CD4-positive, CD25-positive, alpha-beta regulatory T cell (primary cell): ENCODE results near the gene MICALL2. TPM values are rescaled to one million over a fixed set of nuclear protein-coding genes. Genes with fewer than 3 reads are reported as not detected.

Source experiments
- ATAC-seq, 2 donors: fragments of 150-1000 bp; cut with Tn5 transposase; one replicate each; pipeline ENCODE4 v1.10.0; 2021; ENCODE audit warnings: low read depth in 2 of 2, moderate number of reproducible peaks in 2 of 2, moderate library complexity in 1 of 2
- DNase-seq, 3 donors: peaks; one replicate each; pipeline versions ENCODE4 v3.0.0 to v3.0.0-alpha.2; 2012 to 2022; ENCODE audit warnings: mixed read lengths in 1 of 3
- H3K27ac ChIP-seq: one replicate; pipeline ENCODE4 v1.7.0; 2013; ENCODE audit warnings: mild to moderate bottlenecking, low read length; ENCODE audit not compliant: insufficient read depth, poor library complexity, severe bottlenecking
- H3K27me3 ChIP-seq: one replicate; pipeline ENCODE4 v1.7.0; 2013; ENCODE audit warnings: low read length; ENCODE audit not compliant: control insufficient read depth, insufficient read depth
- H3K36me3 ChIP-seq: one replicate; pipeline ENCODE4 v1.7.0; 2013; ENCODE audit warnings: mild to moderate bottlenecking, low read length, moderate library complexity; ENCODE audit not compliant: control insufficient read depth, insufficient read depth
- H3K4me1 ChIP-seq: 2 replicates; pipeline ENCODE4 v1.7.0; 2013; ENCODE audit warnings: mild to moderate bottlenecking, low read length; ENCODE audit not compliant: insufficient read depth, control insufficient read depth, poor library complexity, severe bottlenecking
- H3K4me3 ChIP-seq: one replicate; pipeline ENCODE4 v1.7.0; 2013; ENCODE audit warnings: low read depth, mild to moderate bottlenecking, low read length, moderate library complexity
- H3K9me3 ChIP-seq, 2 experiments: 1 replicate in 1 of 2; 2 replicates in 1 of 2; pipeline ENCODE4 v1.7.0; 2013; ENCODE audit warnings: low read length in 2 of 2, mild to moderate bottlenecking in 1 of 2, moderate library complexity in 1 of 2; ENCODE audit not compliant: control insufficient read depth in 2 of 2
- H3K27ac Mint-ChIP-seq, 3 donors: one replicate each; pipeline ENCODE4 v1.8.0; 2020 to 2022; ENCODE audit warnings: mild to moderate bottlenecking in 3 of 3, mixed read lengths in 3 of 3, moderate library complexity in 2 of 3
- H3K27me3 Mint-ChIP-seq: one replicate; pipeline ENCODE4 v1.8.0; 2022; ENCODE audit warnings: mild to moderate bottlenecking, mixed read lengths
- H3K36me3 Mint-ChIP-seq: one replicate; pipeline ENCODE4 v1.8.0; 2020; ENCODE audit warnings: mixed read lengths
- H3K4me1 Mint-ChIP-seq, 4 donors: one replicate each; pipeline ENCODE4 v1.8.0; 2020 to 2022; ENCODE audit warnings: mixed read lengths in 4 of 4, mild to moderate bottlenecking in 1 of 4
- H3K4me3 Mint-ChIP-seq, 4 donors: one replicate each; pipeline ENCODE4 v1.8.0; 2020 to 2022; ENCODE audit warnings: mild to moderate bottlenecking in 4 of 4, mixed read lengths in 4 of 4, moderate library complexity in 3 of 4
- H3K9me3 Mint-ChIP-seq, 7 donors: one replicate each; pipeline ENCODE4 v1.8.0; 2020 to 2022; ENCODE audit warnings: mixed read lengths in 7 of 7, mild to moderate bottlenecking in 3 of 7, moderate library complexity in 2 of 7
- polyA plus RNA-seq, 4 donors: library from polyadenylated mRNA; unstranded; fragments of 300-500 nt; fragmentation: Illumina TruSeq; gene quantifications; one replicate each; pipeline ENCODE4 v1.2.3, GENCODE V29; 2021
- total RNA-seq: library from RNA; stranded (reverse); gene quantifications from one replicate; pipeline ENCODE4 v1.2.3, GENCODE V29; 2022

Gene MICALL2
- total and polyA plus RNA-seq, 5 donors from 2014 or later: 0.14 to 3.3 (median 0.27) TPM; not detected in 1

GRCh38 chr7:1474736-1475135 is 15.5 kb upstream of the MICALL2 start:
- H3K36me3 ChIP-seq: peaks cover 8% of the 10 kb centered on the region
- Mint-ChIP-seq H3K4me3 (no peak overlapping the region), H3K27me3 (no peaks in the 10 kb centered on the region), H3K27ac (no peak overlapping the region), H3K9me3 (no peaks in the 10 kb centered on the region), H3K36me3 (no peaks in the 10 kb centered on the region), H3K4me1 (peaks cover 0 to 9% (median 5%) of the 10 kb centered on the region in 4 donors)
- no peak for DNase-seq
- H3K27ac ChIP-seq: no peak overlapping the region
- no peaks in the 10 kb centered on the region for H3K9me3 ChIP-seq
- H3K4me1 ChIP-seq: peaks cover 12% of the 10 kb centered on the region
- ATAC-seq: no peak
- H3K4me3 ChIP-seq: no peak overlapping the region
- no peaks in the 10 kb centered on the region for H3K27me3 ChIP-seq

GRCh38 chr7:1473864-1474512 is 14.7 kb upstream of the MICALL2 start:
- Histone ChIP-seq H3K36me3 (peaks cover 6% of the 10 kb centered on the region), H3K27me3 (no peaks in the 10 kb centered on the region), H3K9me3 (no peaks in the 10 kb centered on the region), H3K4me1 (peaks cover 12% of the 10 kb centered on the region), H3K27ac (no peak overlapping the region), H3K4me3 (no peak overlapping the region)
- Mint-ChIP-seq H3K4me1 (peaks cover 0 to 9% (median 5%) of the 10 kb centered on the region in 4 donors), H3K27ac (no peak overlapping the region), H3K27me3 (no peaks in the 10 kb centered on the region), H3K4me3 (no peak overlapping the region), H3K9me3 (no peaks in the 10 kb centered on the region), H3K36me3 (no peaks in the 10 kb centered on the region)
- peak; percentile 85 to 91 for ATAC-seq
- DNase-seq: peak; percentile 74 to 90 (median 87)

- H3K27me3 ChIP-seq: no peaks in the 10 kb centered on the region
- no peak overlapping the region for H3K4me3 ChIP-seq
- Mint-ChIP-seq H3K27ac (no peak overlapping the region), H3K4me1 (peaks cover 0 to 9% (median 5%) of the 10 kb centered on the region in 4 donors), H3K9me3 (no peaks in the 10 kb centered on the region), H3K4me3 (no peak overlapping the region), H3K36me3 (no peaks in the 10 kb centered on the region), H3K27me3 (no peaks in the 10 kb centered on the region)
- H3K27ac ChIP-seq: no peak overlapping the region
- no peak for ATAC-seq
- H3K4me1 ChIP-seq: peaks cover 12% of the 10 kb centered on the region
- H3K9me3 ChIP-seq: no peaks in the 10 kb centered on the region
- no peak for DNase-seq
- H3K36me3 ChIP-seq: peaks cover 3% of the 10 kb centered on the region
Observed at GRCh38 chr7:1470901-1471300, 11.6 kb upstream of the MICALL2 start.

GRCh38 chr7:1468643-1469298 is 9.5 kb upstream of the MICALL2 start:
- H3K36me3 ChIP-seq: peaks cover 3% of the 10 kb centered on the region
- no peak overlapping the region for H3K4me3 ChIP-seq
- no peaks in the 10 kb centered on the region for H3K27me3 Mint-ChIP-seq
- H3K4me3 Mint-ChIP-seq: no peak overlapping the region
- no peaks in the 10 kb centered on the region for H3K9me3 Mint-ChIP-seq
- H3K4me1 ChIP-seq: peaks cover 2% of the 10 kb centered on the region
- DNase-seq (no peak), ATAC-seq (no peak)
- no peak overlapping the region for H3K27ac ChIP-seq
- no peaks in the 10 kb centered on the region for H3K9me3 ChIP-seq
- H3K36me3 Mint-ChIP-seq: no peaks in the 10 kb centered on the region
- H3K27me3 ChIP-seq: no peaks in the 10 kb centered on the region
- H3K27ac Mint-ChIP-seq: no peak overlapping the region
- peaks cover 0 to 2% (median 0%) of the 10 kb centered on the region in 4 donors for H3K4me1 Mint-ChIP-seq

DNA sequence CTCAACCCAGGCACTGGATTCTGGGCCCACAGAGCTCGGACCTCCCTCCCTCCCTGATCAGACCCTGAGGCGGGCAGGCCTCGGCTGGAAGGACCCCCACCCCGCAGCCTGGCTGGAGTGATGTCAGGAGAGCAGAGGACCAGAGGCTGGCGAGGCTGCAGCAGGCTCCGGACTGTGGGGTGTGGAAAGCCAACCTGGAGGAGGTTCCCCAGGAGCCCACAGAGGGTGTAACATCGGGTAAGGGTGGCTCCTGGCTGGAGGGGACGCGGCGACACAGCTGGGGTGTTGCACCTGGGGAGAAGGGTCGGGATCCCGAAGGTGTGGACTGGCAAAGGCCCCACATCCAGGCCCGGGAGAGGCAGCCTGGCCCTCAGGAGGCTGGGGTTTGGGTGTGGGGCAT is 8.9 kb upstream of the MICALL2 start:
- DNase-seq: no peak

GRCh38 chr7:1466524-1467271 is 7.4 kb upstream of the MICALL2 start:
- Histone ChIP-seq H3K9me3 (no peaks in the 10 kb centered on the region), H3K4me3 (no peak overlapping the region), H3K27ac (no peak overlapping the region), H3K27me3 (no peaks in the 10 kb centered on the region), H3K36me3 (peaks cover 3% of the 10 kb centered on the region), H3K4me1 (no peaks in the 10 kb centered on the region)
- Mint-ChIP-seq H3K4me1 (peaks cover 0 to 8% (median 2%) of the 10 kb centered on the region in 4 donors), H3K36me3 (no peaks in the 10 kb centered on the region), H3K9me3 (no peaks in the 10 kb centered on the region), H3K4me3 (peak overlapping the region in 1 of 4 donors; percentile 82), H3K27ac (no peak overlapping the region), H3K27me3 (no peaks in the 10 kb centered on the region)
- ATAC-seq: no peak
- no peak for DNase-seq

More for the DNA sequence above, 8.9 kb upstream of the MICALL2 start:
- no peaks in the 10 kb centered on the region for H3K36me3 Mint-ChIP-seq
- no peak overlapping the region for H3K27ac Mint-ChIP-seq
- no peaks in the 10 kb centered on the region for H3K4me1 Mint-ChIP-seq
- Histone ChIP-seq H3K4me3 (no peak overlapping the region), H3K9me3 (no peaks in the 10 kb centered on the region), H3K36me3 (peaks cover 3% of the 10 kb centered on the region), H3K27me3 (no peaks in the 10 kb centered on the region), H3K4me1 (no peaks in the 10 kb centered on the region), H3K27ac (no peak overlapping the region)
- ATAC-seq: no peak
- no peak overlapping the region for H3K4me3 Mint-ChIP-seq
- no peaks in the 10 kb centered on the region for H3K9me3 Mint-ChIP-seq
- no peaks in the 10 kb centered on the region for H3K27me3 Mint-ChIP-seq

DNA sequence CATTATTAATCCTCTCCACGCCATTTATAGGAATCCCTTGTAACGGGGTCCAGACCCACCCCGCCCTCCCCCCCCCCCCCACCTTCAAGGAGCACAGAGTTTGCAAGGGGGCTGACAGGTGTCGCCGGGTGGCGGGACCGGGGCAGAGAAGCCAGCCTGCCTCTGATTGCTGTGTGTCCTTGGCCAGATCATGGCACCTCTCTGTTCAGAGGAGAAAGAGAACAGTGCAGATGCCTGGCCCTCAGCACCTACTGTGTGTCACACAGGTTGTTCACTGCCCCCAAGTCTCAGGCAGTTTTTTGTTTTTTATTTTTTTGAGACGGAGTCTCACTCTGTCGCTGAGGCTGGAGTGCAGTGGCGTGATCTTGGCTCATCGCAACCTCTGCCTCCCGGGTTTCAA is 5.4 kb upstream of the MICALL2 start:
- H3K4me3 Mint-ChIP-seq: no peak overlapping the region
- H3K4me1 ChIP-seq: peaks cover 9% of the 10 kb centered on the region
- H3K27ac Mint-ChIP-seq: no peak overlapping the region

More for the DNA sequence above, 5.4 kb upstream of the MICALL2 start:
- no peaks in the 10 kb centered on the region for H3K36me3 ChIP-seq
- ATAC-seq (no peak), DNase-seq (no peak)
- H3K4me1 Mint-ChIP-seq: peaks cover 0 to 17% (median 4%) of the 10 kb centered on the region in 4 donors
- H3K27me3 Mint-ChIP-seq: no peaks in the 10 kb centered on the region
- H3K27me3 ChIP-seq: no peaks in the 10 kb centered on the region
- no peak overlapping the region for H3K4me3 ChIP-seq
- H3K9me3 Mint-ChIP-seq: no peaks in the 10 kb centered on the region
- no peak overlapping the region for H3K27ac ChIP-seq
- no peaks in the 10 kb centered on the region for H3K36me3 Mint-ChIP-seq
- H3K9me3 ChIP-seq: no peaks in the 10 kb centered on the region
